Stimulated activated CD4-positive, alpha-beta T cell treated with anti-CD3 and anti-CD28 coated beads, Interleukin-4, amount 100 ng/mL, for 4 hours (primary cell): ENCODE measurements around the gene THRSP.
"Not testable (repeated sequence)": the region's sequence is repeated elsewhere in the genome, so short reads cannot be mapped to it uniquely, and the experiment has no call there.

ENCODE experiments used
- DNase-seq, 2 experiments: peaks; one replicate each; pipeline ENCODE4 v3.0.0-alpha.2; 2020

The THRSP gene

DNA sequence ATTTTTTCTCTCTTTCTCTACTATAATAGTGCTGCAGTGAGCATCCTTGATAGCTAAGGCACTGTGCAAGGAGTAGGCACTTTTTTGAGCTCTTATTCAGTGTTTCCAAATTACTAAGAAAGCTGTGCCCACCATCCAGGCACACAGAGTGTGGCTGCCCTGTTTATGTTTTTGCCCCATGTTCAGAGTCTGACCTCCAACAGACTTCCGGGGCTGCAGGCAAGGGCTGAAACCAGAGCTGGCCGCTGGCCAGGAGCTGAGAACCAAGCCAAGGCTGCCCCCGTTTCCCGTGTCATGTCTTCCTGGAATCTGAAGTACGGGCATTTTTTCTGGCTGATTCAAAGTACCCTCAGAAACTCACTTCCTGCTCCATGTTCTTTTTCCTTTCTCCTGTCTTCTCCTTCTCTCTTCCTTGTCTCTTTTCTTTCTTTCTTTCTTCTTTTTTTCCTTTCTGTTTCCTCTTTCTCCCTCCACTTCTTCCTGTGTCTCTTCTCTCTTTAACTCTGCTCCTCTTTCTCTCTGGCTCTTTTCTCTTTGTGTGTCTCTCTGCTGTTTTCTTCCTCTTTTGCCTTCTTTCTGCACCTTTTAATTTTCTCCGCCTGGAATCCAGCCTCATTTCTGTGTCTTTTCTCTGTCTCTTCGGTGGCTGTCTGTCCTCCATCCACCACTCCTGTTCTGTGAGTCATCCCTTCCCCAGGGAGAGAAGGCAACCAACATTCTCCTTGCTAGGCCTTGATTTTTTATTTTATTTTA lies 23.6 kb upstream of the THRSP start:
- no peak for DNase-seq

DNA sequence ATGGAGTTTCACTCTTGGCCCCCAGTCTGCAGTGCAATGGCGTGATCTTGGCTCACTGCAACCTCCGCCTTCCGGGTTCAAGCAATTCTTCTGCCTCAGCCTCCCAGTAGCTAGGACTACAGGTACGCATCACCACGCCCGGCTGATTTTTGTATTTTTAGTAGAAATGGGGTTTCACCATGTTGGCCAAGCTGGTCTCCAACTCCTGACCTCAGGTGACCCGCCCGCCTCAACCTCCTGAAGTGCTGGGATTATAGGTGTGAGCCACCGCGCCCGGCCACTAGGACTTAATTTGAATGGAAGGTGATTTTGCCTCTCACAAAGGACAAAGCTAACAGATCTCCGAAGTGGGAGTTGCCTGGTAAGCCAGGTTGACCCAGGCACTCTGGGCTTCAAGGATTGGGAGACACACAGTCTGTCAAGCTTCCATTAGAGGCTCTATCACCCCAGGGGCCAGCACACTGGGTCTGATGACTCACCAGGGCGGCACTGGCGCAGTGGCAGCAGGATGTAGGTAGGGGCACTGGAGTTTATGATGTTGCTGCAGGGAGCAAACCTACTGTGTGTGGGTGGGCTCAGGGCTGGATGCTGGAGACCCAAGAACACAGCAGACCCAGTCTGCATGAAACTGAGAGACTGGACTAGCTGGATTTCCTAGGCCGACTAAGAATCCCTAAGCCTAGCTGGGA lies 22.8 kb upstream of the THRSP start:
- DNase-seq = no peak

DNA sequence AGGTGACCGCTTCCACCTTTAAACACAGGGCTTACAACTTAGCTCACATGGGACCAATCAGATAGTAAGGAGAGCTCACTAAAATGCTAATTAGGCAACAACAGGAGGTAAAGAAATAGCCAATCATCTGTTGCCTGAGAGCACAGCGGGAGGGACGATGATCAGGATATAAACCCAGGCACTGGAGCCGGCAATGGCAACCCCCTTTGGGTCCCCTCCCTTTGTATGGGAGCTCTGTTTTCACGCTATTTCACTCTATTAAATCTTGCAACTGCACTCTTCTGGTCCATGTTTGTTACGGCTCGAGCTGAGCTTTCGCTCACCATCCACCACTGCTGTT lies 22.3 kb upstream of the THRSP start:
- DNase-seq = not testable (repeated sequence)

DNA sequence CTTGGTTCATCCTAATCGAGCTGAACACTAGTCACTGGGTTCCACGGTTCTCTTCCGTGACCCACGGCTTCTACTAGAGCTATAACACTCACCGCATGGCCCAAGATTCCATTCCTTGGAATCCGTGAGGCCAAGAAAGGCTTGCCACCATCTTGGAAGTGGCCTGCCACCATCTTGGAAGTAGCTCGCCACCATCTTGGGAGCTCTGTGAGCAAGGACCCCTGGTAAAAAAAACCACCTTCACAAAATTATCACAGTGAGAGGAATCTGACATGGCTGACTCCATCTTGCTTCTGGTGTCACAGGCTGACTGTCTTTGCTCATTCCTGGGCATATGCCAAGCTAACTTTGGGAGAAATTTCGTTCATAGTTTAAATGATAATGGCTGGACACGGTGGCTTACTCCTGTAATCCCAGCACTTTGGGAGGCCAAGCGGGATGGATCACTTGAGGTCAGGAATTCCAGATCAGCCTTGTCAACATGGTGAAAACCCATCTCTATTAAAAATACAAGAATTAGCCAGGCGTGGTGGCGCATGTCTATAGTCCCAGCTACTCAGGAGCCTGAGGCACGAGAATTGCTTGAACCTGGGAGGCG lies 21.7 kb upstream of the THRSP start:
- no peak for DNase-seq

DNA sequence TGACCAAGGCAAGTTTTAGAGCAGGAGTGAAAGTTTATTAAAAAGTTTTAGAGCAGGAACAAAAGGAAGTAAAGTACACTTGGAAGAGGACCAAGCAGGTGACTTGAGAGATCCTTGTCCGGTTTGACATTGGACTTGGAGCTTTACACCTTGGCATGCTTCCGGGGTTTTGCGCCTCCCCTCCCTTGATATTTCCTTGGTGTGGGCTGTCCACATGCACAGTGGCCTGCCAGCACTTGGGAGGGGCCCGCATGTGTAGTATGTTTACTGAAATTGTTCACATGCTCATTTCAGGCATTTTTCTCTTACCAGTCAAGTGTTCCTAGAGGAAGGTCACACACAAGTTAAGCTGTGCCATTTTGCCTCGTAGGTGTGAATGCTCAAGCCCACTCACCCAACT lies 19.0 kb upstream of the THRSP start:
- DNase-seq = no peak

DNA sequence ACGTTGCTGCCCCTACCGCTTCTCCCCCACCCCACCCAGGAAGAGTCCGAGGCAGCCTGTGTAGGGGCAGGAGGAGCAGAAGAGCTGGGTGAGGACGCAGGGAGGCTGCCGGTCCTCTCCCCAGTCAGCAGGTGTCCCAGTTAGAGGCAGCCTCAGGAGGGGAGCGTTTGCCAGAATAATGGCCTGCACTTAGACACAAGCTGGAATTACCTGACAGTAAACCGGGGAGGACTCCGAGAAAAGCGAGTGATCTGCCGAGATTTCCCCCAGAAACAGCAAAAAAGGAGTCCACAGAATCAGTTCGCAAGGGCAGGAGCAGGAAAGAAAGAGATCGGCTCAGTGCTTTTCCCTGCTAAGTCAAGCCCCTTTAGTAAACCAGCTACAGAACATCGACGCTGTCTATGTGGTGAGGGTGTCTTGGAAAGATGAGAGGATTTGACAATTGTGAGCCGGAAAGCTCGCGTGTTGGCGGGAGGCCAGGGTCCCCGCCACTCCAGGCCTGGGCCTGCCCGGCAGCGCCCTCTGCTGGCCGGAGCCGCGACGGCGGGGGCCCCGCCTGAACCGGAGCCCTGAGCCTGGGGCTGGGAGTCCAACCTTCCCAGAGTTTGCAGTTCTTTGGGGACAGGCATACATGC lies 17.7 kb upstream of the THRSP start:
- DNase-seq = peak; percentile 60 to 78

DNA sequence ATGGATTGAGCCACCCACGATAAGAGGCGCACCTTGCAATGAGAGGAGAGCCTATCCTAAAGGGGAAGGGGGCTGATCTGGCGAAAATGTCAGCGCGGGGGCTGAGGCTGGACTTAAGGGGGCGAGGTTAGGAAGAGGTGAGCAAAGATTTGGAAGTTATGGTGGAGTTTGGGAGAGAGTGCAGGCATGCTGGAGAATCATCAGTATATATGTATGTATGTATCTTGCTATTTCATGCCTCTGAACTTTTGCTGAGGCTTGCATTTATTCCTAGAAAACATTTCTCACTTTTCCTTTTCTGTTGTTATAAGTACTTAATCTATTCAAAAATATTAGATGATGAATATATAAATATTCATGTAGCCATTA lies 17.2 kb upstream of the THRSP start:
- no peak for DNase-seq

DNA sequence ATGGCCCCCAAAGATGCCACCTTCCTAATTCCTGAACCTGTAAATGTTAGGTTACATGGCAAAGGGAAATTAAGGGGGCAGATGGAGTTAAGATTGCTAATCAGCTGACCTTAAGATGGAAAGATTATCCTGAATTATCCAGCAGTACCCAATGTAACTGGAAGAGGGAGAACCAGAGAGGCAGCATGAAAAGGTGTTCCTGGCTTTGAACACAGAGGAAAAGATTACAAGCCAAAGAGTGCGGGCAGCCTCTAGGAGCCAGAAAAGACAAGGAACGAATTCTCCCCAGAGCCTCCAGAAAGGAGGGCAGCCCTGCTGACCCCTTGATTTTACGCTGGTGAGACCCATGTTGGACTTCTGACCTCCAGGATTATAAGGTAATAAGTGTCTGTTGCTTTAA lies 15.1 kb upstream of the THRSP start:
- no peak for DNase-seq

DNA sequence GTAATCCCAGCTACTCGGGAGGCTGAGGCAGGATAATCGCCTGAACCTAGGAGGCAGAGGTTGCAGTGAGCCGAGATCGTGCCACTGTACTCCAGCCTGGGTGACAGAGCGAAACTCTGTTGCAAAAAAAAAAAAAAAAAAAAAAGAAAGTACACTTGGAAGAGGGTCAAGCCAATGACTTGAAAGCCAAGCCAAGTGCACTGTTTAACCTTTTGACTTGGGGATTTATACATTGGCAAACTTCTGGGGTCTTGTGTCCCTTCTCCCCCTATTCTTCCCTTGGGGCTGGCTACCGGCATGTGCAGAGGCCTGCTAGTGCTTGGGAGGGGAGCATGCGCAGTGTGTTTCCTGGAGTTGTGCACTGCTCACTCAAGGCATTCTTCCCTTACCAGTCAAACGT lies 14.3 kb upstream of the THRSP start:
- DNase-seq = no peak

DNA sequence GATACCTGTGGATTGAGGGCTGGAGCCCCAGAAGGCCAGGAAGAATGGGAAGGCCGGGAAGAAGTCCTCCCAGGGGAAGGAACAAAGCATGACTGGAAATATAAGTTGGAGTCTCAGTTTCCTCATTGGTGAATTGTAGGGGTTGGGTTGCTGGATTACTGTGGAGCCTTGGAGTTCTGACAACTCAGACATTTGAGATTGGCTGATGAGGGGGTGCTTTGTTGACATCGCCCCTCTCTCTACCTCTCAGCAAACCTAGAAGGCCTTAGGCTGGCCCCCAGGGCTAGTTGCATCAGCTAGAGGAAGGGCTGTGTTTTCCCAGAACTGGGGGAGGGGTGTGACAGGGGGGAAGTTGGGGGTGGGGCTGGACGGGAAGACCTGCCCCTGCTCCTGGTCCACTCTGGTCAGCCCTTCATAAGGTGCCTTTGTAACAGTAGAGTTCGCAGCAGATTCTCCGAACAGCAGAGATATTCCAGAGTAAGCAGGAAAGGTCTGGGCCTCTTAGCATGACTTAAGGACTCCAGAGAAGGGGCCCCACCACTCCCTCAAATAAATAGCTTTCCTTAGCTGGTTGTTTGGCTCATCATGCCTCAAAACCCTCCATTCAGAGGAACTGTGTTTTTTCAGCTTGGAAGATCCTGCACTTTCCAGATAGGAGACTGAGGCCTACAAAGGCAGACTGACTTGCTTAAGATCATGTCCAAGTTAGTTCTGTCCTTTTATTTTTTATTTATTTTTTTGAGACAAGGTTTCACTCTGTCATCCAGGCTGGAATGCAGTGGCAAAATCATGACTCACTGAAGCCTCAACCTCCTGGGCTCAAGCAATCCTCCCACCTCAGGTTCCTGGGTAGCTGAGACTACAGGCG lies 12.5 kb upstream of the THRSP start:
- no peak for DNase-seq

DNA sequence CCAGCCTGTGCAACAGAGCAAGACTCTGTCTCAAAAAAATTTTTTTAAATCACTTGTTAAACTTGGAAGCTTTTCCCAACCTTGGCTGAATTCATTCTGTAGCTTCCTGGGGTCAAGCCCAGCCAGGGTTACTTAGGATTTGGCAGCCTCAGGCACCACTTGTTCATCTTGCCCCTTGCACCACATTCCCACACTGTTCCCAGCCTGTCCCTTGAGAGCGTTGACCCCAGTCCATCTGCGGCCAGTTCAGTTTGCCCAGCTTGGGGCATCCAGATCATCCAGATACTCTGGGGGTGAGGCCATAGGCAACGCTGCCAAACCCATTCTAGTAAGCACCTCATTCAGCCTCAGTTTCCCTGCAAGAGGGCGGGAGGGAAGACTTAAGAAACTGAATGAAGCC lies 8.7 kb upstream of the THRSP start:
- no peak for DNase-seq

DNA sequence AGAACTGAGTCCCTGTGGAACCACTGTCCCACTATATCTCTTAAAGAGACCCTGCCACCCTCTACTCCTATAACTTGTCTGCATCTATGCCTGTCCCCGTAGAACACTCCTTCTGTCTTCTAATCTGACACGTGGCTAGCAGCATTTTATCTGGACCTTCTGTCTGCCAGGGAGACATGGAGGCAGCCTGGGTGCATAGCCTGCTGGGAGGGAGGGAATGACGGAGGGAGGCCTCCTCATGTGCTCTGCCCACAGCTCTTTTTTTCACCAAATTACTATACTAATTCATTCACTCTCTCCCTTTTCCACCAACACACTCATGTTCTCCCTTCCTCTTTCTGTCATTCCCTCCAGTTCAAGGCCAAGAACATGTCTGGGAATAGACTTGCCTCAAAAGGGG lies 7.6 kb upstream of the THRSP start:
- no peak for DNase-seq

DNA sequence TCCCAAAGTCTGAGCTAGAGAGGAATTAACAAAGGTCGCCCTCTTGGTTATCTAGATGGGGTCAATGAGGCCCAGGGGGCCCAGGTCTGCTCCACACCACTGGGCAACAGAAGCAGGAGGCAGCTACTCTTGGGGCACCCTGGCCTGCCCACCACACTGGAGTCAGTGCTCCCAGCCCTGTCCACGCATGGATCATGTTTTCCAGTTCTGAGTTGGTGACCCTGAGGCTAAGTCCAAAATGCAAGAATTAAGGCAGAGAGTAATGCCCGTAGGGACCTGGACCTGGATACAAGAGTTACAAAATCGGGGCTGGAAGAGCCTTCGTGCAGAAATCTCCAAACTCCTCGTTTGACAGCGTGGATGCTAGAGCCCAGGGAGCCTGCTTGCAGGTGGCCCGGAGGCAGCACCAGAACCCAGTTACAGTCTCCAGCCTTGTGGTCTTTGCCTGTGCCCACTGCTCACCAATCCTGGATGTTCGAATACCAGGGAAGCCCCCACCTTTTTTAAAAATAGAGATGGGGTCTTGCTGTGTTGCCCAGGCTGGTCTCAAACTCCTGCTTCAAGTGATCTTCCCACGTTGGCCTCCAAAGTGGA lies 6.1 kb upstream of the THRSP start:
- no peak for DNase-seq

DNA sequence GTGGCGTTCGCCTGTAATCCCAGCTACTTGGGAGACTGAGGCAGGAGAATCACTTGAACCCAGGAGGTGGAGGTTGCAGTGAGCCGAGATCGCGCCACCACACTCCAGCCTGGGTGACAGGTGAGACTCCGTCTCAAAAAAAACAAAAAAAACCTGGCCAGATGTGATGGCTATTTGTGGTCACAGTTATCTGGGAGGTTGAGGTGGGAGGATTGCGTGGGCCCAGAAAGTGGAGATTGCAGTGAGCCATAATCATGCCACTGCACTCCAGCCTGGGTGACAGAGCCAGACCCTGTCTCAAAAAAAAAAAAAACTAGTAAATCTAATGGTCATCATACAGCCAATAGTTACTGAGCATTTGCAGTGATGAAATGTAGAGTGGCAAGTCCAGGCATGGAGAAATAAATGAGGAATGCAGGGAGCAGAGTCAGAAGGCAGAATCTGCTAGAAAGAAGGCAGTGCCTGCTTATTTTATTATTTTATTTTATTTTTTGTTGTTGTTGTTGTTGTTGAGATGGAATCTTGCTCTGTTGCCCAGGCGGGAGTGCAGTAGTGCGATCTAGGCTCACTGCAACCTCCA lies 3.8 kb upstream of the THRSP start:
- not testable (repeated sequence) for DNase-seq

DNA sequence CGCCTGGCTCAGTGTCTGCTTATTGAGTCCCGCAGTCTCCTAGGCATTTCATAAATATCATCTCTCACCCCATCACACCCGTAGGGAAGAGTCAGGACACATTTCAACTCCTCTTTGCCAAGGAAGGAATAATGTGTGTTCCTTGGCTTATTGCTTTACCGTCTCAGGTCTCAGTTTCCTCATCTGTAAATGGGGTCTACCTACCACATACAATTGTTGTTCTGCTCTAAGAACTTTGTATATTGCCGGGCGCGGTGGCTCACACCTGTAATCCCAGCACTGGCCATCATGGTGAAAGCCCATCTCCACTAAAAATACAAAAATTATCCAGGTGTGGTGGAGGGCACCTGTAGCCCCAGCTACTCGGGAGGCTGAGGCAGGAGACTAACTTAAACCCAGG lies 3.1 kb upstream of the THRSP start:
- no peak for DNase-seq

DNA sequence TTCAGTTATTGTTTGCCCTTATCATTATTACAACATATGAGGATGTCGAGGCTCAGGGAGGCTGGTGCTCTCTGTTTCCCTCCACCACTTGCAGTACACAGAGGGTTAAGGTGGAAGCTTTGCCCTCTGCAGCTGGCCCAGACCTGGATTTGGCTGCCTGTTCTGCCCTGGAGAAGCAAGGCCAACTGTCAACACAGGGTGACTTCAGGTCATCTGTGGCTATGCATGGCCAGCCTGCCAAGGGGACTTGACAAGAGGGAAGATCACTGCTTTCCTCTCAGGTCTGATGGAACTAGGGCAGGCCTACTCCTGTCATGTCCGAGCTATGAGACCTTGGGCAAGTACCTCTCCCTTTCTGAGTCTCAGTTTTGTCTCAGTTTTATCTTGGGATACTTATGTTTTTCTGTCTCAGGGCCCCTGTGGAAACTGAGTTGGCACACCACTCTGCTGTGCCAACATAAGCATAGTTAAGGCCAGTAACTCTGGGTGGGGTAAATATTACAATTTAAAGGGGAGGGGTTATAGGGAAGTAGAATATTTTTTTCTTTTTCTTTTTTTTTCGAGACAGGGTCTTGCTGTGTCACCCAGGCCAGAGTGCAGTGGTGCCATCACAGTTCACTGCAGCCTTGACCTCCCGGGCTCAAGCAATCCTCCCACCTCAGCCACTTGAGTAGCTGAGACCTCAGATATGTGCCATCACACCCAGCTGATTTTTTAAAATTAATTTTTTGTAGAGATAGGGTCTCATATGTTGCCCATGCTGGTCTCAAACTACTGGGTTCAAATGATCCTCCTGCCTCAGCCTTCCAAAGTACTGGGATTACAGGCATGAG lies 2.4 kb upstream of the THRSP start:
- no peak for DNase-seq

DNA sequence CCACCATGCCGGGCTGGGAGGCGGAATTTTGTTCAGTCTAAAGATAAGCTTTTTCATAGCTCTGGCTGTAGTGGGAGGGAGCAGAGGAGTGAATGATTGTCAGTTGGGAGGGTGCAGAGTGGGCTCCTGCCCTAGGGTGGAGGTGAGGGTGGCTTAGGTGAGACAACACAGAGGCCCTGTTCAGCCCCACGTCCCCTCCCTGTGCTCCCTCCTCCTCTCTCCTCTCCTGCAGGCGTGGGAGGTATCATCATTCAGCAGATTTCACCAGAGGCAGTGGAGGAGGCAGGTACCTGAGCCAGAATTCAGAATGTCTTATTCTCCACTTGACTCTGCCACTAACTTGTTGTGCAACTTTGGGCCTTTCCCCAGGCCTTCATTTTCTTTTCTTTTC lies 1.7 kb upstream of the THRSP start:
- DNase-seq = no peak

DNA sequence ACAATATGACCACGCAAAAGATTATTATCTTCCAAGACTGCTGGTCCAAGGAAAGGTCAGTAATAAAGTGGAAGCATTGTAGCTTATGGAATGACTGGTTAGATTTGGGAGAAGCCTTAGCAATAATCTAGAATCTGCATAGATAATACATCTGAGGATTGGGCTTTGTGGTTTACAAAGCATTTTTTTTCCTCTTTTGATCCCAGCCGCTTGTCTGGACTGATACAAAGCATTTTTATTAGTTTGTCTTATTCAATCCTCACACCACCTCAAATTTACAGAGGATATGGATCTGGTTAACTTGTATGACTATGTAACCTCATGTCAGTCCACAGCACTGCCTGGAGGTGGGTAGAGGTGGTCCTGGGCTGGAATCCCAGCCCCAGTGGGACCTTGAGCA lies 990 bp upstream of the THRSP start:
- no peak for DNase-seq

DNA sequence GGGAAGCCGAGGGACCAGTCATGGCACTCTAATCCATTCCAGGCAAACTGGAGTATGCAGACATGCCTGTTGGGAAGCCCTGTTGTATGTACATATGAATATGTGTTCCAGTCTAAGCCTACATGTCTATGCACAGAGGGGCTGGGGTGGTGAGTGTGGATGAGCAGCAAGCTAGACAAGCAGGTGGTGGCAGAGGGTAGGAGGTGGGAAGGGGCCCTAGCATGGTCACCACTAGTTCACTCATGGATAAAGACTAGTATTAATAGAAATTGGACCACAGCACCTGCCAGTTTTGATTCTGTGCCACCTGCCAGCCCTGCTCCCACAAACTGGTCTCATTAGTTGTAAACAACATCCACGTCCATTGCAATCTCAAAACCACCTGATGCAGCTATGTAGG lies 1.5 kb downstream of the THRSP start:
- no peak for DNase-seq

DNA sequence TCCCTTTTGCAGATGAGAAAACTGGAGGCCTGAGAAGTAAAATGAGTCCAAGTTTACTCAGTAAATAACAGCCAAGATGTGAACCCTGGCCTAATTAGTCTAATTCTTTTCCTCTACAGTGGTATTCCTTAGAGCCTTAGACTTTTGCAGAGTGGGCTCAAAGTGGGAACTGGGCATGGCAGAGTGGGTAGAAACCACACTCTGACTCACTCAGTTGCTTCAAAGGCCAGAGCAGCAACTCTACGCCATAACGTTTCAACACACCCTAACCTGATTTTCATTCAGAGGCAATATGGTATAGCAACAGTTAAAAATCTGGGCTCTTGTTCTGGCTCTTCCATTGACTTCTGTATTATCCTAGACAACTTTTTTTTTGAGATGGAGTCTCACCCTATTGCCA lies 2.8 kb downstream of the THRSP start:
- no peak for DNase-seq

DNA sequence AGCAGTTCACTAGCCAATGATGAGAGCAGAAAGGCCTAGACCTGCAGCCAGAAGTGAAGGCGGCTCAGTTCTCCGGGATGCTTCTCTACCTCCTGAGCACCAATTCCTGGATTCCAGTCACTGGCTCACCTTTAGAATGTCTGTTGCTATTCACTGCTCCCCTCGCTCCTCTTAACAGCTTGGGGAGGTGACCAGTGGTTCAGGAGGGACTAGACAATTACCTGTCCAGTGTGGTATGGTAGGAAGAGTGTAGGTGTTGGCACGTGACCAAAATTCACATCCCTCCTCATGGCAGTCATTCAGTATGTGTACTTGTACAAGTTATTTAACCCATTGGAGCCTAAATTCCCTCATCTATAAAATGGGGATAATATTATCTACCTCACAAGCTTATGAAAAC lies 4.0 kb downstream of the THRSP start:
- no peak for DNase-seq
